KOPT-K1 (cell line): Measurements from ENCODE around the gene ACTR3C.
"Not testable (repeated sequence)": the region's sequence is repeated elsewhere in the genome, so short reads cannot be mapped to it uniquely, and the experiment has no call there.

ENCODE experiments used
- H3K27ac ChIP-seq: fragments of 200-600 bp; sonication (generic); 2 replicates; pipeline ENCODE4 v1.5.1; 2016; ENCODE audit warnings: antibody characterized with exemption, mild to moderate bottlenecking, low read depth, low read length; ENCODE audit not compliant: poor library complexity, severe bottlenecking
- H3K36me3 ChIP-seq: fragments of 200-600 bp; sonication (generic); 2 replicates; pipeline ENCODE4 v1.5.1; 2017; ENCODE audit warnings: antibody characterized with exemption, mild to moderate bottlenecking, low read length, moderate library complexity; ENCODE audit not compliant: insufficient read depth
- H3K9me3 ChIP-seq: fragments of 200-600 bp; sonication (generic); 2 replicates; pipeline ENCODE4 v1.5.1; 2017; ENCODE audit warnings: antibody characterized with exemption, low read length, mild to moderate bottlenecking; ENCODE audit not compliant: insufficient read depth, poor library complexity, severe bottlenecking

The ACTR3C gene

DNA sequence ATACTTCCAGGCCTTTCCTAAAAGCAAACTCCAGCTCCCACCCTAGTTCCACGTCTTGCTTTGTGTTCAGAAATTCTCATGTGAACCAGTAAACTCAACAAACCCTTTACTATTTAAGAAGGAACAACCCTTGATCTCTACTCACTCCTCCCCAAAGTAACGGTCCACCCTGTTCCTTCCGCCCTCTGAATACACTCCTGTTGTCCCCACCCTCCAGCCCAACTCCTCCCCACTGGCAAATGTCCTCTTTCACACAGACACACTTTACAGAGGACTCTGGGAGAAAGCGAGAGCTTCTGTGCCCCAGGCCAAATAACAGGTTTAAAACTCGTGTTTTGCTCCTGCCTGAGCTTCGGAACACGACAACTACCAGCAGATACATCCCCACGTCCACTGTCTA is 55.1 kb downstream of the ACTR3C start:
- H3K9me3 ChIP-seq, H3K36me3 ChIP-seq, H3K27ac ChIP-seq: not testable (repeated sequence)

DNA sequence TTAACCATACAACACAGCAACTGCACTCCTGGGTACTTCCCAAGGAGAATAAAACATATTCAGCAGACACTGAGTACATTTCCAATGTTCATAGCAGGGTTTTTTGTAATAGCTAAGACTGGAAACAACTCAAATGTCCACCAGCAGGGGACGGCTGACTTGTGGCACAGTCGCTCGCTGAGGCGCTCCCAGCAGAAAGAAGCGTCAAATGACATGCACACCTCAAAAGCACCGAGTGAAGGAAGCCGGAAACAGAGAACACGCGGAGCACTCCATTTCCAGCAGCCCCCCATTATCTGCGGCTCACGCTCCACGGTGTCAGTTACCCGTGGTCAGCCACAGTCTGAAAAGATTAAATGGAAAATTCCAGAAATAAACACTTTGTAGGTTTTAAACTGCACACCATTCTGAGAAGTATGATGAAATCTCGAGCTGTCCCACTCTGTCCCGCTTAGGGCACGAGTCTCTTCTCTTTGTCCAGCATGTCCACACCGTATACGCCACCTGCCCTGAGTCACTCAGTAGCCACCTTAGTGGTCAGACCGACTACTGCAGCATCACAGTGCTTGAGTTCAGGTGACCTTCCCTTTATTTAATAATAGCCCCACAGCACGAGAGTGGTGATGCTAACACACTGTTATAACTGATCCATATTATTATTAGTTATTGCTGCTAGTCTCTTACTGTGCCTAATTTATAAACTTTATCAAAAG is 56.2 kb downstream of the ACTR3C start:
- H3K36me3 ChIP-seq, H3K9me3 ChIP-seq, H3K27ac ChIP-seq: not testable (repeated sequence)

DNA sequence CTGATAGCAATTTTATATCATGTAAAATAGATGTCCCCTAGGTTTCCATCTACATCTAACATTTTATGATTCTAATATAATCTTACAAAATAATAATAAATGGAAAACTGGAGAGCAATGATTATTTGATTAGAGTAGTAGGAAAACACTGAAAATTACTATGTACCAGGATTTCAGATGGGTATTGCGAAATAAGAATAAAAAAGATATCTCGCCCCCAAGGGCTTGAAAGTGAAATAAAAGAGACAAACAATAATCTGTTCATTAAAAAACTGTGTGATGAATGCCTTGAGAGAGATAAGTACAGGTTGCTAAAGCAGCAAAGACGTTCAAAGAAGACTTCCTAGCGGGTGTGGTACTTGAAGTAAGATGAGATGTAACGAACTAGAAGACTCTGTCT is 60.7 kb downstream of the ACTR3C start:
- H3K36me3 ChIP-seq, H3K9me3 ChIP-seq, H3K27ac ChIP-seq: not testable (repeated sequence)

DNA sequence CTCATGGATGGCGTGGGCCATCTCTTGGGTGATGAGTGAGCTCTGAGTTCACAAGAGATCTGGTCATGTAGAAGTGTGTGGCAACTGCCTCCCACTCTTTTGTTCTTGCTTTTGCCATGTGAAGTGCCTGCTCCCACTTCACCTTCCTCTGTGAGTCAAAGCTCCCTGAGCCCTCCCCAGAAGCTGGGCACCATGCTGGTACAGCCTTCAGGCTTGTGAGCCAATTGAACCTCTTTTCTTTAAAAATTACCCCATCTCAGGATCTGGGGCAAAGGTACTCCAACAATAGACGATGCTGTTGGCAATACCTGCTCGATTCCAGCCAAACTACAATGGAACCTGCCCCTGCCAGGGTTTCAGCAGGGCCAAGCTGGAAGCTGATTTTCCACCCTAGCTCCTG is 75.6 kb downstream of the ACTR3C start:
- not testable (repeated sequence) for H3K27ac ChIP-seq, H3K9me3 ChIP-seq, H3K36me3 ChIP-seq

DNA sequence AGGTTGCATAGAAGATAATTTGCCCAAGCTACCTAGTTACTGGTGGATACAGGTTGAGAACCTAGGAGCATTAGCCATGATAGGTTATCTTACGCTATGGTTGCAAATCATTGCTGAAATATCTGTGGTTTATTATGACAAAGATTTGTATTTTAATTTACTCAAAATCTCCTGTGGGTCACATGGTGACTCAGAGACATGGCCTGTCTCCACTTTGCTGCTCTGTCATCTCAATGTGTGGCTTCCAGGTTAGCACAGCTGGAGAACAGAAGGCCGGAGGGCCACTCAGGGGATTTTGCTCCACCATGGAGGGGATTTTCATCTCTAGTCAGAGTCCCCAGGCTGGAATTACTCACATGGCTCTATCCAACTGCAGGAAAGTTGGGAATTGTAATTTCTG is 78.1 kb downstream of the ACTR3C start:
- H3K27ac ChIP-seq, H3K9me3 ChIP-seq, H3K36me3 ChIP-seq: not testable (repeated sequence)

DNA sequence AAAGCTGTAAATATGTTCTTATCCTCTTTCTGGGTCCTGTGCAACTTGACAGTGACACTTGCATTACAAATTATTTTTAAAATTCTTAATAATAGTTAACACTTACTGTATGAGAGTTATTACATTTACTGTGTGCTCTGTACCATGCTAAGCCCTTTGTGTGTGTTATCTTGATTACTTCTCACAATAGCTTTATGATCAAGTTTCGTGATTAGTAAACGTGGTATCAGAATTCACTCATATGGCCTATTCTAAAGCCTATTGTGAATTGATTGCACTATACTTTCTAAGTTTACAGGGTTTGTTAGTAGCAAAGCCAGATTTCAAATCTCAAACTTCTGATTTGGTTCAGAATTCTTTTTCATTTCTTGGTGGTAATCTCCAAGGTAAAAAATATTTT is 80.4 kb downstream of the ACTR3C start:
- H3K9me3 ChIP-seq, H3K36me3 ChIP-seq, H3K27ac ChIP-seq: not testable (repeated sequence)

DNA sequence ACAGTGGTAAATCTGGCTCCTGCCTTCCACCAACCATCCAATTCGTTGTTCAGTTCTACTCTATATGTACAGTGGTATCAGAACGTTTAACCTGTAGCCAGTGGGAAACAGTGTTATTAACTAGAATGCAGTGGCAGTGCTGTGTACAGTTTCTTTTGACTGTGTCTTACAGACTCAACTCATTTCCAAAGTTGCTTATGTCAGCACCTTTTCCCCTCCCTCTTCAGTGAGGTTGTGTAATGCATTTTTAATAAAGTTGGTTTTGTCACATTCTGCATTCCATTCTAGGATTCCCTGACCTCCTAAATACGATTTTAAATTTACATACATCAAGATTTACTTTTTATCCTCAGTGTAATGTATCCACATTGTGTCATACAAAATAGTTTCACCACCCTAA is 97.9 kb downstream of the ACTR3C start:
- not testable (repeated sequence) for H3K36me3 ChIP-seq, H3K27ac ChIP-seq

DNA sequence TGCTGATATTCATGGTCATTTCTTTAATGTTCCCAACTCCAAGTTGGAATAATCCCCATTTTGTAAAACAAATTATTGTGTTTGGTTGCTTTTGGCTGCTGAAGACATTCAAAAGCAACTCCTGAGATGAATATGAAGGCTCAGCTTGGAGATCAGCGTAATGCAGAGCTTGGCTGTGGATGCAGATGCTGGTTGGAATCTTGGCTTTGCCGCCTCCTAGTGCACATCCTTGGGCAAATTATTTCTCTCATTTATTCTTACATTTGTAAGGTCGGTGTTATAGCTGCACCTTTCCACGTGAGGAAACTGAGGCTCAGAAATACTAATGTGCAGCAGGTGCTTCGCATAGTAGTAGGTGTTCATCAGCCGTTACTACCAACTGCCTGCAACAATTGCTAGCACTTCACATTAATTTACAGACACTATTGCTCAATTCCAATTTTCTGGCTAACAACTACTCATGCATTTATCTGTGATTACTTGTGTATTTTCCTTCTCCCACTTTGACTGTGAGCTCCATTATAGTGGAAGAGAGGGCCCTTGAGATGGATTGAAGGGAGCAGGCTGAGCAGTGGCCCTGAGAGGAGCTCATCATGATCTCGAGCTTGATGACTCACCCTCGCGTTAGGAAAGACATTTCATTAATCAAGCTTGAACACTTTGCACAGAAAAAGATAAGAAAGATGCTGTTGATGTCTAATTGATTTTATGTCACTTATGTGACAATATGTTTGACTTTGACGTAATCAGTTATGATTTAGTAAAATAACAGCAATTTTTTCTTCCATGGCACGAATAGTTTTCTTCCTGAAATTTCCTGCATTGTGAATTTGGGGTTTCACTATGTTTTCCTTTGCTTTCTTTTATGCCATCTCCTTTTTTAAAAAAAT is 101.0 kb downstream of the ACTR3C start:
- H3K27ac ChIP-seq, H3K36me3 ChIP-seq: not testable (repeated sequence)

More for the DNA sequence above, 97.9 kb downstream of the ACTR3C start:
- H3K9me3 ChIP-seq: not testable (repeated sequence)

DNA sequence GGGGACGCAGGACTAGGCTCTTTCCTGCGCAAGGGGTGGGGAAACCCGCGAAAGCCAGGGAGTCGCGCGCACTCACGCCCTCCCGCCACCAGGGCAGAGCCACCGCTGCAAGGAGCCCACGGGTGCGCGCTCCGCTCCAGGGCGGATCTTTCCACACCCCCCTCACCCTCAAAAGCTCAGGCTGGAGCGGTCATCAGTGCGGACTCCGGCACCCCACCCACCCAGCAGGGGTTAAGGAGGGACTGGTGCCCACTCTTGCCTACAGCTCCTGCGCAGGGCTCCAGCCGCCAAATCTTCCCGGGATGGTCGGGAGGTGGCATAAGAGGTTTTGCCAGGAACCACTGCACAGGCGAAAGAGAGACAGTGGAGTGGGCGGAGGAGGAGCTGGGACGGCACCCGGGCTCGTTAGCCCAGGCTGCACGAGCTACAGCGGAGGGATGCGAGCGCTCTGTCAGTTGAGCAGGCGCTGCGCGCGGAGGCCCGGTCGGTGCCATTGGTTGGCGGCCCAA is 102.6 kb downstream of the ACTR3C start:
- H3K27ac ChIP-seq, H3K36me3 ChIP-seq, H3K9me3 ChIP-seq: not testable (repeated sequence)

More for the DNA sequence above, 101.0 kb downstream of the ACTR3C start:
- H3K9me3 ChIP-seq: not testable (repeated sequence)

DNA sequence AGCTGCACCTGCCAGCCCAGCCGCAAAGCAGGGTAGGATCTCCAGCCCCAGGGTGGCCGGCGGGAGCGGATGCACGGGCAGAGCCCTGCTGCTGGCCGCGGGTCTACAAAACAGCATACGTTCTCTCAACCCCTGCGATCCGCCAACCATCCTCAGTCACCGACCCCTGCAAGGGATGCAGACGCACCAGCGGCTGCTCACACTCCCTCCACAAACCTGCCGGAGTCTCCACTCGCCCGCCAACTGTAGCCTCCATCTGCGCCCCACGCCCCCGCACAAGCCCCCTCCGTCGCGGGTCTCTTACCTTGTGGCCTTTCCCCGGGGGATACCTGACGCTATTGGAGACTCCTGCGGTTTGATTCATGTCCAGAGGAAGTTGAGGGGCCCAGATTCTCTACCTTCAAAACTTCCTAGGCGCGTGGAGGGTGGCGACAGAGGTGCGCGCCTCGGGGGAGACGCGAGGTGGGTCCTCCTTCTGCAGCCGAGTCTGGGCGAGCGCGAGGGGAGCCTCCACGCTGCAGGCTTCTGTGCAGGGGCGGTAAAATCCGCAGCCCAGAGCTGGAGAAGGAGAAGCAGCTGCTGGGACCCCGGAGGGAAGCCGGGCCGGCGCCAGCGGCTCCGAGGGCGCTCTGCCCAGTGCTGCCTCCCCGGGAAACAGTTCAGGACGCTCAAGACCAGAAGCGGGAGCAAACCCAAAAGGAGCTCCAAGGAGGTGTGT is 103.2 kb downstream of the ACTR3C start:
- not testable (repeated sequence) for H3K9me3 ChIP-seq, H3K27ac ChIP-seq, H3K36me3 ChIP-seq

DNA sequence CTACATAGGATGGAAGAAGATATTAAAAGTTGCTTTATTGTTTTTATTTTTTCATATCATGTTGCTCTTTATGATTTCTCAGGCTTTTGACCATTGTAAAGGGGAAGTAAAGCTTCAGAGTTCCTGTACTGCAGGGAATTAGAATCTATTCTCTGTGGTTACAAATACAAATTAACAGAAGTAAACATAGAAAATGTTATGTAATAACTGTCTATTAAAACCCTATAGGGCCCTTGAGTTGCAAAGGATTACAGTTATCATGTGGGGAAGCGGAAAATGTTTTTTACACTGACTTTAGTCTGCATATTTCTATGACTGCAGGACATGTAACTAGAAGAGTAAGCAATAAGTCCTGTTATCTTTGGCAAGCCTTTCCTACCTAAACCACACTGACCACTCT is 116.5 kb downstream of the ACTR3C start:
- H3K36me3 ChIP-seq, H3K9me3 ChIP-seq, H3K27ac ChIP-seq: not testable (repeated sequence)

DNA sequence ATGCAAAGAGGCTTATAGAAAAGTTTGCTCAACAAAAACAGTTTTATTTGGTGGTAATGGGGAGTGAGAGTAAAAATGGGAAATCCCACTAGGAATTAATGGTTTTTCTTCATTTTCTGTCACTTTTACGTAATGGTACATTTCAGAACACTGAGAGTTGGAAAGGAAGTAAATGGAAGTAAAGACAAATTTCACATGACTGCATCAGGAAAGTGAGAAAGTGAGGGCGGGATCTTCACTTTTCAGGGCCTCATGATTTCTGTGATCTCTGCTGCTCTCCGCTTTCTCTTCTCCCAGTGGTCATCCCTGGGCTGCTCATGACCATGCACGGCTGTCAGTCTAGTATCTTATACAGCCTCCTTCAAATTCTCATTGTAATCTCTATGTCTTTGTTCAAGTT is 117.5 kb downstream of the ACTR3C start:
- H3K36me3 ChIP-seq, H3K9me3 ChIP-seq, H3K27ac ChIP-seq: not testable (repeated sequence)

DNA sequence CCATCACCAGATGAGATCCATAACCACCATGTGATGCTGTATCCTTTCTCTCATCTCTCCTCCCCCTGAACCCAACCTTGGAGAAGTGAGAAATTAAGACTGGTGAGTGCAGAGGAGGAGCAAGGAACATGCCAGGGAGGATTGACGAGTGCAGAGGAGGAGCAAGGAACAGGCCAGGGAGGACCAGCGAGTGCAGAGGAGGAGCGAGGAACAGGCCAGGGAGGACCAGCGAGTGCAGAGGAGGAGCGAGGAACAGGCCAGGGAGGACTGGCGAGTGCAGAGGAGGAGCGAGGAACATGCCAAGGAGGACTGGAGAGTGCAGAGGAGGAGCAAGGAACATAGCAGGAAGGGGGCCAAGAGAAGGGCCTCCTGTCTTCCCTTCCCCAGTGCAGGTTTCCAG is 118.8 kb downstream of the ACTR3C start:
- not testable (repeated sequence) for H3K9me3 ChIP-seq, H3K27ac ChIP-seq, H3K36me3 ChIP-seq

DNA sequence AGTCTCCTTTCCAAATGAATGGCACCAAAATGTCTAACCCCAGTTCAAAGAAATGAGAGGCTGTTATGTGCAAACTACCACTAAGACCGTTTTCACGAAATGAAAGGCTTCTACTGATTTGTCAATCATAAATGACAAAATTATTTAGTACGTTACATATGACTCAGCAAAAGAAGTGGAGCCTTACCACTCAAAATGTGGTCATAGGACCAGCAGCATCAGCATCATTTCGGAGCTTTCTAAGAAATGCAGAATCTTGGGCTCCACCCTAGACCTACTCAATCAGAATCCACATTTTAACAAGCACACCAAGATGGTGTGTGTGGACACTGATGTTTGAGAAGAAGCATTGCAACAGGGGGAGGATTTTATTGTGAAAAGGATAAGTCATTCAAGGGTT is 120.5 kb downstream of the ACTR3C start:
- not testable (repeated sequence) for H3K27ac ChIP-seq, H3K9me3 ChIP-seq, H3K36me3 ChIP-seq
